Subcutaneous abdominal adipose tissue (tissue), 5 donors: ENCODE data around the gene SLC39A8.
"Not testable (repeated sequence)": the region's sequence is repeated elsewhere in the genome, so short reads cannot be mapped to it uniquely, and the experiment has no call there.

Experiments used
- H3K27ac ChIP-seq: one replicate; pipeline ENCODE4 v1.7.0; 2013; ENCODE audit warnings: low read depth, mild to moderate bottlenecking, inconsistent platforms, low read length, moderate library complexity
- H3K27me3 ChIP-seq, 5 donors: one replicate each; pipeline ENCODE4 v1.7.0; 2013; ENCODE audit warnings: low read length in 5 of 5, inconsistent platforms in 1 of 5; ENCODE audit not compliant: control insufficient read depth in 5 of 5, insufficient read depth in 4 of 5
- H3K36me3 ChIP-seq, 5 donors: one replicate each; pipeline ENCODE4 v1.7.0; 2013; ENCODE audit warnings: low read length in 5 of 5; ENCODE audit not compliant: control insufficient read depth in 5 of 5, insufficient read depth in 5 of 5
- H3K4me1 ChIP-seq, 5 donors: one replicate each; pipeline ENCODE4 v1.7.0; 2013; ENCODE audit warnings: low read length in 5 of 5, mild to moderate bottlenecking in 3 of 5, moderate library complexity in 1 of 5; ENCODE audit not compliant: control insufficient read depth in 5 of 5, insufficient read depth in 5 of 5
- H3K4me3 ChIP-seq, 5 donors: one replicate each; pipeline ENCODE4 v1.7.0; 2013; ENCODE audit warnings: low read length in 5 of 5, low read depth in 1 of 5
- H3K9ac ChIP-seq, 5 donors: one replicate each; pipeline ENCODE4 v1.7.0; 2013; ENCODE audit warnings: low read length in 5 of 5, mild to moderate bottlenecking in 4 of 5, moderate library complexity in 3 of 5
- H3K9me3 ChIP-seq, 5 donors: one replicate each; pipeline ENCODE4 v1.7.0; 2013; ENCODE audit warnings: low read length in 5 of 5; ENCODE audit not compliant: control insufficient read depth in 5 of 5
- donor health status: healthy.
- donor health status: healthy.
- donor health status: healthy.
- donor health status: healthy.
- donor health status: healthy.

The SLC39A8 gene

DNA sequence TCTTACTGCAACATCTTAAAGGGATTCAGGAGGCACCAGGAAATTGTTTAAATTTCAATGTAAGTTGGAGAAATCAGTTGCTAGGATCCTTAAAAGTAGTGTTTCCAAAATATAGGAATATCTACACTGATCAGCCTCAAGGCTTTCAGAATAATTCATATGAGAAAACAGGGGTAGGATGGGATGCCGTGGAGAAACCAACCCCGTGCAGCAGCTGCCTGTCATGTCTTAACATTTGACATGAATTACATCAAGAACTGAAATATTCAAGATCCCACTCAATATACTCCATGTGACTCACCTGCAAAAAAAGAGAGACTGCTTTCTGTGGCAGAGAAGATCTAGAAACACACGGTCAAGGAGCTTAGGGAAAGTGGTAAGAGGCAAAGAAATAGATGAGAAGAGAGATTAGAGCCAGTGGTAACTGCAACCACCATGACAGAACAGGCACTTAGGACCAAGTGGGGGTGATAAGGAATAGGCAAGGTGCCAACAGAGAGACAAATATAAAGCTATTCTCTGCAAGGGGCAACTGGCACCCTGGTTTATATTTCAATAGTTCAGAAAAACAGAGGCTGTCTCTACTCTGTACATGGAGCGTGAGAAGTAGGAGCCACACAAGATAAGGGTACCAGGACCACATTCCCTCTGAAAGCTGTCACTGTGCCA, 64.0 kb downstream of the SLC39A8 start:
- H3K9me3 ChIP-seq, result no peaks in the 10 kb centered on the region
- H3K4me1 ChIP-seq, result no peaks in the 10 kb centered on the region
- no peak overlapping the region for H3K9ac ChIP-seq
- no peak overlapping the region for H3K27ac ChIP-seq
- no peaks in the 10 kb centered on the region for H3K36me3 ChIP-seq
- no peaks in the 10 kb centered on the region for H3K27me3 ChIP-seq
- H3K4me3 ChIP-seq, result no peak overlapping the region

DNA sequence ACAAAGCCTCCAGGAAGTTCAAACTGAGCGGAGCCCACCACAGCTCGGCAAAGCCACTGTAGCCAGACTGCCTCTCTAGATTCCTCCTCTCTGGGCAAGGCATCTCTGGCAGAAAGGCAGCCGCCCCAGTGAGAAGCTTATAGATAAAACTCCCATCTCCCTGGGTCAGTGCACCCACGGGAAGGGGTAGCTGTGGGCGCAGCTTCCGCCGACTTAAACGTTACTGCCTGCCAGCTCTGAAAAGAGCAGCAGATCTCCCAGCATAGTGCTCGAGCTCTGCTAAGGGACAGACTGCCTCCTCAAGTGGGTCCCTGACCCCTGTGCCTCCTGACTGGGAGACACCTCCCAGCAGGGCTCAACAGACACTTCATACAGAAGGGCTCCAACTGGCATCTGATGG, 72.0 kb downstream of the SLC39A8 start:
- not testable (repeated sequence) for H3K9ac ChIP-seq, H3K27me3 ChIP-seq

DNA sequence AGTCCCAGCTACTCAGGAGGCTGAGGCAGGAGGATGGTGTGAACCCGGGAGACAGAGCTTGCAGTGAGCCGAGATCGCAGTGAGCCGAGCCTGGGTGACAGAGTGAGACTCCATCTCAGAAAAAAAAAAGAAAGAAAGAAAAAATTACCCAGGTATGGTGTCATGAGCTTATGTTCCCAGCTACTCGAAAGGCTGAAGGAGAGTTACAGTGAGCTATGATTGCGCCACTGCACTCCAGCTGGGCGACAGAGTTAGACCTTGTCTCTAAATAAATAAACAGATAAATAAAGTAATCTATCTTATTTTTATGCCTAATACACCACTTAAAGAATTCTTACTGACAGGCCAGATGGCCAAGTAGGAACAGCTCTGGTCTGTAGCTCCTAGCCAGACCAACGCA, 73.0 kb downstream of the SLC39A8 start:
- Histone ChIP-seq H3K4me1 (no peaks in the 10 kb centered on the region), H3K36me3 (no peaks in the 10 kb centered on the region), H3K9me3 (no peaks in the 10 kb centered on the region), H3K27me3 (no peaks in the 10 kb centered on the region), H3K9ac (no peak overlapping the region), H3K27ac (no peak overlapping the region), H3K4me3 (no peak overlapping the region)

More for the DNA sequence above, 72.0 kb downstream of the SLC39A8 start:
- not testable (repeated sequence) for H3K4me1 ChIP-seq, H3K27ac ChIP-seq, H3K9me3 ChIP-seq, H3K4me3 ChIP-seq, H3K36me3 ChIP-seq

DNA sequence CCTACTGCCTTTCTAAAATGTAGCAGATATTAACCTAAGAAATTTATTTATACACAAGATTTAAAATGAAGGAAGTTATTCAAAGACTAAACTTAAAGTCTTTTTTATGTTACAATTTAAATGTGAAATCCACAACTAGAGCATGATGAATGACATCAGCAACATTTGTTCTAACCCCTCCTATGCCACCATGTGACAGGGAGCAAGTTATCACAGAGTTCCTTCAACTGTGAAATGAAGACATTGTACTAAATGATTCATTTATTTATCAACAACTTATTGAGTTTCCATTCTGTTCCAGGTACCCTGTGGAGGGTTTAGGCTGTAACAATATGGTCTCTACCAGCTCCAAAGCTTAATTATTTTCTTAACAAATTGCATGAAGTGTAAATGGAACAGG, 76.9 kb downstream of the SLC39A8 start:
- H3K9ac ChIP-seq, result no peak overlapping the region

DNA sequence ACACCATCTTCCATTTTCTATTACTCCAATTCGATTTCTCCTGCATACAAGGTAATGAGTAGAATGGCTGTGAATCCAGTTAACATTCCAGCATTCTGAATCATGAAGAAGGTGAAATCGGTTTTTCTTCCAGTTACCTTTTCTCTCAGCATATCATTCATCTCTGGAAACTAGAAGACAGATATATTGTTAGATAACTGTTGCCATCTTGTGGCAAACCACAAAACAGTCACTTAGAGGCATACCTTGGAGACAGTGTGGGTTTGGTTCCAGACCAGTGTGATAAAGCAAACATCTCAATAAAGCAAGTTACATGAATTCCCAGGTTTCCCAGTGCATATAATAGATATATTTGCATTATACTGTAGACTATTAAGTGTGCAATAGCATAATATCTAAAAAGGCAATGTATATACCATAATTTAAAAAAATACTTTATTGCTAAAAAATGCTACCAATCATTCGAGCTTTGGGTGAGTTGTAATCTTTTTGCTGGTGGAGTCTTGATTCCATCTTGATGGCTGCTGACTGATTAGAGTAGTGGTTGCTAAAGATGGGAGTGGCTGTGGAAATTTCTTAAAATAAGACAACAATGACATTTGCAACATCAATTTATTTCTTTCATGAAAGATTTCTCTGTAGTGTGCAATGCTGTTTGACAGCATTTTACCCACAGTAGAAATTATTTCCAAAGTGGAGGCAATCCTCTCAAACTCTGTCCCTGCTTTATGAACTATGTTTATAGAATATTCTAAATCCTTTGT, 82.1 kb downstream of the SLC39A8 start:
- Histone ChIP-seq H3K4me1 (no peaks in the 10 kb centered on the region), H3K27ac (no peak overlapping the region), H3K9me3 (no peaks in the 10 kb centered on the region), H3K27me3 (no peaks in the 10 kb centered on the region), H3K9ac (no peak overlapping the region), H3K4me3 (no peak overlapping the region), H3K36me3 (no peaks in the 10 kb centered on the region)

More for the DNA sequence above, 76.9 kb downstream of the SLC39A8 start:
- Histone ChIP-seq H3K4me1 (no peaks in the 10 kb centered on the region), H3K9me3 (no peaks in the 10 kb centered on the region), H3K27ac (no peak overlapping the region), H3K27me3 (no peaks in the 10 kb centered on the region), H3K4me3 (no peak overlapping the region), H3K36me3 (no peaks in the 10 kb centered on the region)

DNA sequence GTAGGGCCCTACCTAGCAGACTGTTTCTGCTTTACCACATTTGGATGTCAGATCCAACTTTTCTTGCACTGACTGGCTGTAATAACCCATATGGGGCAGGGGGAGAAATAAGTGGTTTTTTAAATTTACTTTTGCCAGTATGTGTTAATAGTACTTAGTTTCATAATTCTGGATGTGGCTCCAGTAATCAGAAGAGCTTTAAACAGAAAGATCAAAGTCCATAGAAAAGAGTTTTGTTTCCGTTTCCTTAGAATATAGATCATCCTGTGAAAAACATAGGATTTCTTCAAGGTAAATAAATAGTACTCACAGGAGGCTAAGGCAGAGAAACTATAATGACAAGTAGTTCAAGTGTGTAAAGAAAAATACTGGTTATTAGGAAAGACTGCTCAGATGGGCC, 85.6 kb downstream of the SLC39A8 start:
- Histone ChIP-seq H3K9ac (no peak overlapping the region), H3K4me3 (no peak overlapping the region), H3K9me3 (no peaks in the 10 kb centered on the region), H3K27me3 (no peaks in the 10 kb centered on the region), H3K27ac (no peak overlapping the region), H3K4me1 (no peaks in the 10 kb centered on the region), H3K36me3 (no peaks in the 10 kb centered on the region)

DNA sequence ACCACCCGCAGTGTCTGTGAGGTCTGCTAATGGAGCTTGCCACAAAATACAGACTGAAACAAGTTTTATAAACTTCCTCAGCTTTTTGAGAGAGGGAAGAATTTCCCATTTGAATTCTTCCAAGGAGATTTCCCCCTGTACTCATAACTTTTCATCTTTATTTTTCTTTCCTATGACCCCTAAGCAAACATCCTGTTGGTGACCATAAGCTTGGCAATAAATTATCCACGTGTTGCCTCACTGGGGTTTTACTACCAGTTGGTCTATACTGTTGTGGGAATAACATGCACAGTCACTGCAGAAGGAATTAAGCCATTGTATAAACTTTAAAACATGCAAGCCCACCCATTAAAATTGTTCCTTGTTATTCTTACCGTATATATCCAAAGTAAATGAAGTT, 86.2 kb downstream of the SLC39A8 start:
- no peaks in the 10 kb centered on the region for H3K9me3 ChIP-seq
- no peaks in the 10 kb centered on the region for H3K4me1 ChIP-seq
- no peak overlapping the region for H3K4me3 ChIP-seq
- no peak overlapping the region for H3K9ac ChIP-seq
- H3K27ac ChIP-seq, result no peak overlapping the region
- H3K27me3 ChIP-seq, result no peaks in the 10 kb centered on the region
- no peaks in the 10 kb centered on the region for H3K36me3 ChIP-seq

DNA sequence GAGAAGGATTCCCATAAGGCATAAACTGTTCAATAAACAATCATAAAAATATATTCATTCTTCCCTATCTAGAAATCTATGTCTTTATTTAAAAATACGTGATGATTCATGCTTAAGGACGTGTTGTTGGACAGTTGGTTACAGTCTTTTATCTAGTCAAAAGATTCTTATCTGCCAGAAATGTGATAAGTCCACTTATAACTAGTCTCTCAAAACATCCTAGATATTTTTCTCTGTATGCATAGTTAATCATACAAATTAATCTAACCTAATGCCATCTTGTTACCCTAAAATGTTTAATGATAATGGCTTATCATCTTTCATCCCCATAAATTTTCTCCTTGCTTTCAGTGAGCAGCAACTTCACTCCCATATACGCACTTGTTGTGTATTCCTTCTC, 89.0 kb downstream of the SLC39A8 start:
- no peak overlapping the region for H3K27ac ChIP-seq
- no peaks in the 10 kb centered on the region for H3K36me3 ChIP-seq
- H3K9ac ChIP-seq, result no peak overlapping the region
- H3K27me3 ChIP-seq, result no peaks in the 10 kb centered on the region
- no peaks in the 10 kb centered on the region for H3K4me1 ChIP-seq
- no peak overlapping the region for H3K4me3 ChIP-seq
- H3K9me3 ChIP-seq, result no peaks in the 10 kb centered on the region

DNA sequence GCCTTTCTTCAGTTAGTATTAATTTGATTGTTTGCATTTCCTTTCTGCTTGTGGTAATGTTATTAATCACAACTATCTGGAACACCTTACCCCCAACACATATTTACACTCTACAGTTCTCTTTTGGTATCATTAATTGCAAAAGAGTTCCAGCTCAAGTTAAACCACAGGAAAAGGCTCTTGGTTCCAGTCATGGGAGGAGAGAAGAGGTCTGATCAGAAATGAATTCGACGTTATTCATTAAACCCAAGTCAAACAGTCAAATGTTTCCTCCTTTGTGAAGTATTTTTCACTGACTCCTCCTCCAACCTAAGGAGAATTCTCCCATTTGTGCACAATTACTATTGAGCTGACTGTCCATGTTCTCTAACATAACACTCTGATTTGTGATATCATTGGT, 91.4 kb downstream of the SLC39A8 start:
- H3K27ac ChIP-seq, result no peak overlapping the region
- no peak overlapping the region for H3K9ac ChIP-seq
- no peaks in the 10 kb centered on the region for H3K9me3 ChIP-seq
- no peaks in the 10 kb centered on the region for H3K27me3 ChIP-seq
- no peaks in the 10 kb centered on the region for H3K36me3 ChIP-seq
- no peaks in the 10 kb centered on the region for H3K4me1 ChIP-seq
- no peak overlapping the region for H3K4me3 ChIP-seq

DNA sequence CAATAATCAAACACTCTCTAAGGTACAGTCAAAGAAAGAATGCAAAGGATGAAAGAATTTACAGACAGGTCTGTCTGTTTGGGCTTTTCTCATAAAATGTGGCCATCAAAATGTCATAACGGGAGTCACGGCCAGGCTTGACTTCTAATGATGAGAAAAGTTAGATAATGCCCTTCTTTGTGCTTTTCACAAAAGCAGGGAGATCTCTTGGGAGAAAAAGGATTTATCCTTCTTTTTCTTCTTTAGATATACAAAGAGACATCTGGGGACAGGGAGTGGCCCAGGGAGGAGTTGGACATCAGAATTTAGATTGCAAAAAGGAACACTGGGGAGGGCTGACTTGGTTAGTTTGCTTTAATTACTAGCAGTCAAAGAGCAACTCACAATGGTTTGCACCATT, 93.1 kb downstream of the SLC39A8 start:
- H3K4me3 ChIP-seq, result no peak overlapping the region
- H3K27ac ChIP-seq, result no peak overlapping the region
- H3K9ac ChIP-seq, result no peak overlapping the region
- no peaks in the 10 kb centered on the region for H3K27me3 ChIP-seq
- no peaks in the 10 kb centered on the region for H3K36me3 ChIP-seq
- no peaks in the 10 kb centered on the region for H3K9me3 ChIP-seq
- H3K4me1 ChIP-seq, result no peaks in the 10 kb centered on the region
